WTC11 (cell line): ENCODE data around the gene RAPGEF1. TPM values are rescaled to one million over a fixed set of nuclear protein-coding genes. Genes with fewer than 3 reads are reported as not detected.

Source experiments
- ATAC-seq: fragments of 200-7000 bp; cut with Tn5 transposase; 2 replicates; pipeline ENCODE4 v1.10.0; 2021; ENCODE audit warnings: mild to moderate bottlenecking, moderate library complexity
- CTCF ChIA-PET: fragments of 300-600 bp; sonication (Branson Sonifier 250); formaldehyde crosslinking; loops from one replicate; lab custom pipeline; 2021; ENCODE audit warnings: antibody characterized with exemption; lab: Charles Lee
- POLR2A ChIA-PET: fragments of 350-600 bp; sonication (Branson Sonifier 250); formaldehyde crosslinking; loops from one replicate; lab custom pipeline; 2021; ENCODE audit warnings: antibody characterized with exemption; lab: Charles Lee
- DNase-seq: peaks from one replicate; pipeline ENCODE4 v3.0.0; 2021; ENCODE audit warnings: low spot score
- H3K27ac Mint-ChIP-seq: 2 replicates; pipeline ENCODE4 v1.8.0; 2021; ENCODE audit warnings: mixed read lengths
- H3K27me3 Mint-ChIP-seq: 2 replicates; pipeline ENCODE4 v1.8.0; 2021; ENCODE audit warnings: low read depth, mild to moderate bottlenecking, moderate library complexity, mixed read lengths
- H3K36me3 Mint-ChIP-seq: 2 replicates; pipeline ENCODE4 v1.8.0; 2021; ENCODE audit warnings: mixed read lengths
- H3K4me1 Mint-ChIP-seq: 2 replicates; pipeline ENCODE4 v1.8.0; 2022; ENCODE audit warnings: mixed read lengths
- H3K4me3 Mint-ChIP-seq: 2 replicates; pipeline ENCODE4 v1.8.0; 2021; ENCODE audit warnings: mild to moderate bottlenecking, moderate library complexity, mixed read lengths
- H3K9me3 Mint-ChIP-seq: 2 replicates; pipeline ENCODE4 v1.8.0; 2021; ENCODE audit warnings: mixed read lengths
- ATF2 ChIP-seq: sonication (generic); formaldehyde crosslinking; IDR thresholded peaks from 2 replicates; pipeline ENCODE4 v1.8.1; 2022; ENCODE audit warnings: low read depth, missing genetic modification reagents, borderline replicate concordance
- CBFB ChIP-seq: sonication (generic); formaldehyde crosslinking; IDR thresholded peaks from 2 replicates; pipeline ENCODE4 v1.8.1; 2022; ENCODE audit warnings: mild to moderate bottlenecking, low read depth, missing genetic modification reagents
- CREM ChIP-seq: sonication (generic); formaldehyde crosslinking; IDR thresholded peaks from 2 replicates; pipeline ENCODE4 v1.8.1; 2022; ENCODE audit warnings: mild to moderate bottlenecking, missing genetic modification reagents, moderate library complexity
- HMGA2 ChIP-seq: fragments of 250-450 bp; sonication (Bioruptor Pico); IDR thresholded peaks from 2 replicates; pipeline ENCODE4 v1.4.0; 2021; ENCODE audit warnings: mild to moderate bottlenecking, moderate library complexity
- IRF2 ChIP-seq: sonication (generic); formaldehyde crosslinking; IDR thresholded peaks from 2 replicates; pipeline ENCODE4 v1.8.0; 2022; ENCODE audit warnings: low read depth, missing genetic modification reagents, borderline replicate concordance
- JAZF1 ChIP-seq: fragments of 250-450 bp; sonication (Bioruptor Pico); IDR thresholded peaks from 2 replicates; pipeline ENCODE4 v1.9.0; 2021; ENCODE audit warnings: moderate library complexity, mild to moderate bottlenecking, inconsistent platforms
- NR1H2 ChIP-seq: sonication (generic); formaldehyde crosslinking; IDR thresholded peaks from 2 replicates; pipeline ENCODE4 v1.9.0; 2021; ENCODE audit warnings: mild to moderate bottlenecking, moderate library complexity, missing genetic modification reagents
- PRRX2 ChIP-seq: fragments of 250-450 bp; sonication (Bioruptor Pico); IDR thresholded peaks from 2 replicates; pipeline ENCODE4 v1.8.0; 2021; ENCODE audit warnings: mild to moderate bottlenecking
- RELA ChIP-seq: sonication (generic); formaldehyde crosslinking; IDR thresholded peaks from 2 replicates; pipeline ENCODE4 v1.8.1; 2022; ENCODE audit warnings: missing genetic modification reagents, mild to moderate bottlenecking, borderline replicate concordance
- RORB ChIP-seq: fragments of 250-450 bp; sonication (Bioruptor Pico); IDR thresholded peaks from 2 replicates; pipeline ENCODE4 v1.9.0; 2021; ENCODE audit warnings: mild to moderate bottlenecking
- SMAD3 ChIP-seq: sonication (generic); formaldehyde crosslinking; IDR thresholded peaks from 2 replicates; pipeline ENCODE4 v1.8.0; 2022; ENCODE audit warnings: missing genetic modification reagents, mild to moderate bottlenecking, borderline replicate concordance
- SMAD4 ChIP-seq: sonication (generic); formaldehyde crosslinking; IDR thresholded peaks from 2 replicates; pipeline ENCODE4 v1.8.0; 2022; ENCODE audit warnings: mild to moderate bottlenecking, missing genetic modification reagents
- STAT6 ChIP-seq: sonication (generic); formaldehyde crosslinking; conservative IDR thresholded peaks from 2 replicates; pipeline ENCODE4 v1.8.1; 2023; ENCODE audit warnings: mild to moderate bottlenecking, low read depth, missing genetic modification reagents, moderate library complexity
- TCF7 ChIP-seq: sonication (generic); formaldehyde crosslinking; IDR thresholded peaks from 2 replicates; pipeline ENCODE4 v1.8.0; 2022; ENCODE audit warnings: mild to moderate bottlenecking, low read depth, missing genetic modification reagents, moderate library complexity
- TP53 ChIP-seq: sonication (generic); formaldehyde crosslinking; IDR thresholded peaks from 2 replicates; pipeline ENCODE4 v1.8.1; 2023; ENCODE audit warnings: mild to moderate bottlenecking, missing genetic modification reagents
- ZNF263 ChIP-seq: sonication (generic); formaldehyde crosslinking; IDR thresholded peaks from 2 replicates; pipeline ENCODE4 v1.8.1; 2022; ENCODE audit warnings: low read depth, mild to moderate bottlenecking, moderate library complexity, missing genetic modification reagents
- ZNF317 ChIP-seq: sonication (generic); formaldehyde crosslinking; IDR thresholded peaks from 2 replicates; pipeline ENCODE4 v1.8.1; 2023; ENCODE audit warnings: low read depth, mild to moderate bottlenecking, moderate library complexity, missing genetic modification reagents, borderline replicate concordance
- ZNF396 ChIP-seq: fragments of 250-450 bp; sonication (Bioruptor Pico); IDR thresholded peaks from 2 replicates; pipeline ENCODE4 v1.8.0; 2021; ENCODE audit warnings: mild to moderate bottlenecking, moderate library complexity, borderline replicate concordance
- ZNF423 ChIP-seq: fragments of 250-450 bp; sonication (Bioruptor Pico); IDR thresholded peaks from 2 replicates; pipeline ENCODE4 v2.1.2; 2022; ENCODE audit warnings: mild to moderate bottlenecking, moderate library complexity
- ZNF671 ChIP-seq: fragments of 250-450 bp; sonication (Bioruptor Pico); IDR thresholded peaks from 2 replicates; pipeline ENCODE4 v1.8.0; 2021; ENCODE audit warnings: mild to moderate bottlenecking
- total RNA-seq: library from RNA; stranded (reverse); gene quantifications from 3 replicates; pipeline ENCODE4 v1.2.3, GENCODE V29; 2021
- TF ChIP-seq, protein P1 (sequence below): sonication (generic); formaldehyde crosslinking; IDR thresholded peaks from 2 replicates; pipeline ENCODE4 v1.8.0; 2022; ENCODE audit warnings: mild to moderate bottlenecking, missing genetic modification reagents
- TF ChIP-seq, protein P2 (sequence below): sonication (generic); formaldehyde crosslinking; IDR thresholded peaks from 2 replicates; pipeline ENCODE4 v1.8.1; 2023; ENCODE audit warnings: mild to moderate bottlenecking, missing genetic modification reagents, moderate library complexity
- TF ChIP-seq, protein P3 (sequence below): sonication (generic); formaldehyde crosslinking; IDR thresholded peaks from 2 replicates; pipeline ENCODE4 v1.8.1; 2023; ENCODE audit warnings: mild to moderate bottlenecking, moderate library complexity, missing genetic modification reagents
- TF ChIP-seq, protein P4 (sequence below): sonication (generic); formaldehyde crosslinking; IDR thresholded peaks from 2 replicates; pipeline ENCODE4 v1.8.0; 2022; ENCODE audit warnings: mild to moderate bottlenecking, missing genetic modification reagents

The RAPGEF1 gene
- total RNA-seq, 1 experiment from 2014 or later, result 66.2 TPM

DNA sequence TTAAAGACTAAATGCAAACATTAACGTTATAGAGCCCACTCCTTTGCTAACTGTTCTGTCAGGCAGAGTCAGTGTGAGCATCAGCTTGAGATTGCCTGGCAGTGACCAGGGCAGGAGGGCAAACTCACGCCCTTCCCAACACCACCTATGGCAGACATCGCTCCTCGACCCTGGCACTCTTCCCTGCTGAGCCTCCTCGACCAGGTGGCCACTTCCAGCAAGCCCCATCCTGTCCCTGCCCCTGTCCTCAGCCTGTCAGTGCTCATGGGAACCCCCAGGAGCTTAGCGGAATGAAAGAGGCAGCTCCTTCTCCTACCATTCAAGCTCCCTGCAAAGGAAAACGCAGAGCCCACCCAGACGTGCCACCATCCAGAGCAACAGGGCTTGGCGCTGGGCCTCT lies 152.5 kb downstream of the RAPGEF1 start:
- CTCF ChIA-PET, result interaction anchor here (1.2 kb wide), 1 partner anchor 12 kb away, joined by 3 read pairs; no protein-coding TSS in a partner anchor
- no peak for ATAC-seq
- Mint-ChIP-seq H3K36me3 (peaks cover 2% of the 10 kb centered on the region; the same call in 1 of the 2 replicates), H3K27me3 (no peaks in the 10 kb centered on the region), H3K27ac (no peak overlapping the region; the same call in 1 of the 2 replicates), H3K4me3 (no peak overlapping the region), H3K4me1 (no peaks in the 10 kb centered on the region), H3K9me3 (no peaks in the 10 kb centered on the region)
- DNase-seq, result no peak
- TF ChIP-seq, protein P1, sequence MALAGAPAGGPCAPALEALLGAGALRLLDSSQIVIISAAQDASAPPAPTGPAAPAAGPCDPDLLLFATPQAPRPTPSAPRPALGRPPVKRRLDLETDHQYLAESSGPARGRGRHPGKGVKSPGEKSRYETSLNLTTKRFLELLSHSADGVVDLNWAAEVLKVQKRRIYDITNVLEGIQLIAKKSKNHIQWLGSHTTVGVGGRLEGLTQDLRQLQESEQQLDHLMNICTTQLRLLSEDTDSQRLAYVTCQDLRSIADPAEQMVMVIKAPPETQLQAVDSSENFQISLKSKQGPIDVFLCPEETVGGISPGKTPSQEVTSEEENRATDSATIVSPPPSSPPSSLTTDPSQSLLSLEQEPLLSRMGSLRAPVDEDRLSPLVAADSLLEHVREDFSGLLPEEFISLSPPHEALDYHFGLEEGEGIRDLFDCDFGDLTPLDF (CRISPR knock-in tag), result no peak
- TF ChIP-seq TP53, result no peak
- TF ChIP-seq, protein P2, sequence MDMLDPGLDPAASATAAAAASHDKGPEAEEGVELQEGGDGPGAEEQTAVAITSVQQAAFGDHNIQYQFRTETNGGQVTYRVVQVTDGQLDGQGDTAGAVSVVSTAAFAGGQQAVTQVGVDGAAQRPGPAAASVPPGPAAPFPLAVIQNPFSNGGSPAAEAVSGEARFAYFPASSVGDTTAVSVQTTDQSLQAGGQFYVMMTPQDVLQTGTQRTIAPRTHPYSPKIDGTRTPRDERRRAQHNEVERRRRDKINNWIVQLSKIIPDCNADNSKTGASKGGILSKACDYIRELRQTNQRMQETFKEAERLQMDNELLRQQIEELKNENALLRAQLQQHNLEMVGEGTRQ (CRISPR knock-in tag), result no peak
- TF ChIP-seq PRRX2 (CRISPR knock-in tag), result no peak
- no peak for TF ChIP-seq ZNF317 (CRISPR knock-in tag)
- TF ChIP-seq STAT6 (CRISPR knock-in tag), result no peak
- TF ChIP-seq JAZF1 (CRISPR knock-in tag), result no peak
- TF ChIP-seq CBFB (CRISPR knock-in tag), result no peak
- TF ChIP-seq RELA (CRISPR knock-in tag), result no peak
- no peak for TF ChIP-seq HMGA2 (CRISPR knock-in tag)
- TF ChIP-seq, protein P3, sequence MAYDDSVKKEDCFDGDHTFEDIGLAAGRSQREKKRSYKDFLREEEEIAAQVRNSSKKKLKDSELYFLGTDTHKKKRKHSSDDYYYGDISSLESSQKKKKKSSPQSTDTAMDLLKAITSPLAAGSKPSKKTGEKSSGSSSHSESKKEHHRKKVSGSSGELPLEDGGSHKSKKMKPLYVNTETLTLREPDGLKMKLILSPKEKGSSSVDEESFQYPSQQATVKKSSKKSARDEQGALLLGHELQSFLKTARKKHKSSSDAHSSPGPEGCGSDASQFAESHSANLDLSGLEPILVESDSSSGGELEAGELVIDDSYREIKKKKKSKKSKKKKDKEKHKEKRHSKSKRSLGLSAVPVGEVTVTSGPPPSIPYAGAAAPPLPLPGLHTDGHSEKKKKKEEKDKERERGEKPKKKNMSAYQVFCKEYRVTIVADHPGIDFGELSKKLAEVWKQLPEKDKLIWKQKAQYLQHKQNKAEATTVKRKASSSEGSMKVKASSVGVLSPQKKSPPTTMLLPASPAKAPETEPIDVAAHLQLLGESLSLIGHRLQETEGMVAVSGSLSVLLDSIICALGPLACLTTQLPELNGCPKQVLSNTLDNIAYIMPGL (CRISPR knock-in tag), result no peak
- TF ChIP-seq ZNF423 (CRISPR knock-in tag), result no peak
- no peak for TF ChIP-seq IRF2 (CRISPR knock-in tag)
- TF ChIP-seq RORB, result no peak
- TF ChIP-seq ZNF396 (CRISPR knock-in tag), result no peak
- POLR2A ChIA-PET, result no interaction called here

GRCh38 chr9:131585375-131585774 lies 154.5 kb downstream of the RAPGEF1 start:
- no peak for DNase-seq
- Mint-ChIP-seq H3K27me3 (no peaks in the 10 kb centered on the region), H3K4me1 (no peaks in the 10 kb centered on the region), H3K4me3 (no peak overlapping the region), H3K36me3 (peaks cover 11% of the 10 kb centered on the region)
- ChIA-PET POLR2A (no interaction called here), CTCF (no interaction called here)
- no peak for ATAC-seq
- TF ChIP-seq ZNF671 (CRISPR knock-in tag), result no peak
- no peak for TF ChIP-seq SMAD4 (CRISPR knock-in tag)
- no peak for TF ChIP-seq ATF2 (CRISPR knock-in tag)
- no peak for TF ChIP-seq SMAD3 (CRISPR knock-in tag)
- TF ChIP-seq ZNF263, result no peak
- no peak for TF ChIP-seq TCF7 (CRISPR knock-in tag)
- TF ChIP-seq, protein P4, sequence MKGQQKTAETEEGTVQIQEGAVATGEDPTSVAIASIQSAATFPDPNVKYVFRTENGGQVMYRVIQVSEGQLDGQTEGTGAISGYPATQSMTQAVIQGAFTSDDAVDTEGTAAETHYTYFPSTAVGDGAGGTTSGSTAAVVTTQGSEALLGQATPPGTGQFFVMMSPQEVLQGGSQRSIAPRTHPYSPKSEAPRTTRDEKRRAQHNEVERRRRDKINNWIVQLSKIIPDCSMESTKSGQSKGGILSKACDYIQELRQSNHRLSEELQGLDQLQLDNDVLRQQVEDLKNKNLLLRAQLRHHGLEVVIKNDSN, result no peak
- no peak for TF ChIP-seq NR1H2 (CRISPR knock-in tag)
- no peak for TF ChIP-seq CREM (CRISPR knock-in tag)
- TF ChIP-seq, all 79 proteins: peak for 0
- no peak overlapping the region for H3K27ac Mint-ChIP-seq
- no peaks in the 10 kb centered on the region for H3K9me3 Mint-ChIP-seq
